Ovary (tissue), 9 donors: ENCODE data around the gene SLC19A2. TPM values are rescaled to one million over a fixed set of nuclear protein-coding genes. Genes with fewer than 3 reads are reported as not detected.

Experiments
- DNase-seq, 5 donors: peaks; one replicate each; pipeline ENCODE4 v3.0.0-alpha.2; 2019 to 2020
- H3K27ac ChIP-seq, 2 donors: fragments of 200-600 bp; one replicate each; pipeline versions ENCODE4 v1.5.1 to v1.8.0; 2019 to 2022
- H3K27me3 ChIP-seq: fragments of 200-600 bp; one replicate; pipeline ENCODE4 v1.8.0; 2022
- H3K36me3 ChIP-seq: fragments of 200-600 bp; sonication (generic); one replicate; pipeline ENCODE4 v1.5.1; 2019
- H3K4me1 ChIP-seq: one replicate; pipeline ENCODE4 v1.8.1; 2013; ENCODE audit warnings: mild to moderate bottlenecking, moderate library complexity; ENCODE audit not compliant: insufficient read depth
- H3K4me3 ChIP-seq: fragments of 200-600 bp; sonication (generic); one replicate; pipeline ENCODE4 v1.5.1; 2017
- H3K9me3 ChIP-seq, 2 donors: fragments of 200-600 bp in 1 of 2; sonication (generic) in 1 of 2; one replicate each; pipeline versions ENCODE4 v1.5.1 to v1.8.1; 2013 to 2019; ENCODE audit warnings: mild to moderate bottlenecking in 1 of 2, moderate library complexity in 1 of 2
- EP300 ChIP-seq: sonication (generic); formaldehyde crosslinking; IDR thresholded peaks from one replicate; pipeline ENCODE4 v1.6.1; 2017; ENCODE audit warnings: antibody characterized with exemption
- POLR2A ChIP-seq: fragments of 450-650 bp; IDR thresholded peaks from one replicate; pipeline ENCODE4 v1.6.1; 2017; ENCODE audit warnings: antibody characterized with exemption, mild to moderate bottlenecking, moderate library complexity
- WGBS, 3 donors: extraction: QIAGEN DNeasy Blood & Tissue Kit in 1 of 3; methylation state at CpG; one replicate each; pipeline versions ENCODE4 v1.1.5 to v1.1.7; 2013 to 2017; 5-methylcytosine and 5-hydroxymethylcytosine counted together
- intact Hi-C, 4 donors: fragments of 100-400 bp; cut with DNase I; formaldehyde crosslinking; loops; one replicate each; pipeline versions ENCODE4 v1.11.0 to v1.15.1; 2022 to 2023
- polyA plus RNA-seq, 2 donors: library from polyadenylated mRNA; stranded (reverse); fragments of 200-250 nt in 1 of 2; fragments of 350-450 nt in 1 of 2; fragmentation: Illumina TruSeq in 1 of 2; extraction: RNeasy Lipid Tissue Mini Kit (QIAGEN cat#74804) in 1 of 2; gene quantifications; one replicate each; pipeline ENCODE4 v1.2.3, GENCODE V29; 2013 to 2014
- total RNA-seq, 7 donors: library from RNA; depleted of rRNA in 2 of 7; stranded (reverse); fragments of >200 nt in 2 of 7; fragmentation: NEBNext Ultra II Directional in 3 of 7; extraction: Animal tissue kit (Norgen Biotek cat#: 25700) in 3 of 7; gene quantifications; one replicate each; pipeline versions ENCODE4 v1.1.0 to v1.2.4, GENCODE V29; 2016 to 2023
- TF ChIP-seq, protein P1 (sequence below), 3 donors: fragments of 450-650 bp in 2 of 3; fragments of 200-600 bp in 1 of 3; IDR thresholded peaks; one replicate each; pipeline versions ENCODE4 v1.5.1 to v1.8.0; 2016 to 2022; ENCODE audit warnings: antibody characterized with exemption in 3 of 3, mild to moderate bottlenecking in 1 of 3
- donor health status: DM: no; HTN: no; CAD: no; lungs with moderate emphysema.
- donor health status: DM: no; HTN: no; CAD: no.
- donor health status: Bipolar disorder and iron deficiency.
- donor health status: DM: yes; HTN: yes; CAD: no.
- donor health status: DM: no; HTN: no; CAD: no.
- donor health status: DM: yes; HTN: yes; CAD: no.

The SLC19A2 gene
- total and polyA plus RNA-seq, 9 donors, result 6.5 to 28.6 (median 10.7) TPM

DNA sequence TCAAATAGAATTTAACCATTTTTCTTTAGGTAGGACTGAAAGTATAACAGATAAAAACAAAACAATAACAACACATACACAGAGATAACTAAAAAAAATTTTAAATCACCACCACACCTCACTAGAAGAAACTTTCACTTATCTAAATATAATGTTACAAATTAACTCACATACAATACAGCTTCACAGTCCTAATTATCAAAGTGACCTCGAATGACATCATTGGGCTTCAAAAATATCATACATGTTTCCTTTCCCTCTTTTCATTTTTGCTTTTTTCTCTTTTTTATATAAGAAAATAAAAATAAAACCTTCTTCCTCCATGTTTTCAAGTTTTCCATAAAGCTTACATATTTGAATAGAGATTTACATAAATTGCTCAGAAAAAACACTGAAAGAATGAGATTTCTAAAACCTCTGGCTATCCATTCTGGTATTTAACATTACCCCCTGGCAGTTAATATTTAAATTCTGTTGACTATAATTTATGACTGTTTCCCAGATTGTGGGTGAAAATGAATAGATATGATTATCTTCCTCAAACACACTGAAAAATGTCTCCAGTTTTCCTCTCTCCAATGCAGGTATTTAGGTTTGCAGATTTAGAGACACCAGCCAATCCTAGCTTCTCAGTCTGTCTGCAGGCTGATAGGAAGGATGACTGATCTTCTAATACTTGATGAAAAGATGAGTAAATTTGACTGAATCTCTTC is 40.5 kb upstream of the SLC19A2 start:
- intact Hi-C loops, result no loop called here
- no peaks in the 10 kb centered on the region for H3K36me3 ChIP-seq
- H3K27ac ChIP-seq, result no peak overlapping the region
- WGBS, 3 donors, result 84 to 90% (median 87%) methylated on average over 1 of the region's 1 CpG
- no peaks in the 10 kb centered on the region for H3K9me3 ChIP-seq
- TF ChIP-seq POLR2A (no peak), EP300 (no peak)
- TF ChIP-seq, protein P1, sequence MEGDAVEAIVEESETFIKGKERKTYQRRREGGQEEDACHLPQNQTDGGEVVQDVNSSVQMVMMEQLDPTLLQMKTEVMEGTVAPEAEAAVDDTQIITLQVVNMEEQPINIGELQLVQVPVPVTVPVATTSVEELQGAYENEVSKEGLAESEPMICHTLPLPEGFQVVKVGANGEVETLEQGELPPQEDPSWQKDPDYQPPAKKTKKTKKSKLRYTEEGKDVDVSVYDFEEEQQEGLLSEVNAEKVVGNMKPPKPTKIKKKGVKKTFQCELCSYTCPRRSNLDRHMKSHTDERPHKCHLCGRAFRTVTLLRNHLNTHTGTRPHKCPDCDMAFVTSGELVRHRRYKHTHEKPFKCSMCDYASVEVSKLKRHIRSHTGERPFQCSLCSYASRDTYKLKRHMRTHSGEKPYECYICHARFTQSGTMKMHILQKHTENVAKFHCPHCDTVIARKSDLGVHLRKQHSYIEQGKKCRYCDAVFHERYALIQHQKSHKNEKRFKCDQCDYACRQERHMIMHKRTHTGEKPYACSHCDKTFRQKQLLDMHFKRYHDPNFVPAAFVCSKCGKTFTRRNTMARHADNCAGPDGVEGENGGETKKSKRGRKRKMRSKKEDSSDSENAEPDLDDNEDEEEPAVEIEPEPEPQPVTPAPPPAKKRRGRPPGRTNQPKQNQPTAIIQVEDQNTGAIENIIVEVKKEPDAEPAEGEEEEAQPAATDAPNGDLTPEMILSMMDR (IDR thresholded peaks at IDR 0.05), result no peak
- H3K4me3 ChIP-seq, result no peak overlapping the region
- no peak for DNase-seq
- H3K4me1 ChIP-seq, result no peaks in the 10 kb centered on the region
- no peaks in the 10 kb centered on the region for H3K27me3 ChIP-seq

DNA sequence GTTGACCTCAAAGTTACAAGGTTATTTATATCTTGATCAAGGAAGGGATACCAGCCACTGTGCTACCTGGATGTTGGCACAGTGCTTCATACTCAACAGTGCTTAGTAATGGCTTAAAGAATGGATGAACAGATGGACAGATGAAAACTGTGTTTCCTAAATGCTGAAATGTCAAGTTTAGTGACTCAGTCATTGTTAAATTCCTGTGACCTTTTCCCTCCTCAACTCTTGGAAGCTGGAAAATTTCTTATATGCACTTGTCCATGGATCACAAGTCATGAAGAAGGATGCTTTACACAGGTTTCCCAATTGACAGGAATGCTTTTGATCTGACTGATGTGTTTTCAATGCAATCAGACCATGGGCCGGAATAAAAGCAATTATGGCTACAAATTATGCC is 39.6 kb upstream of the SLC19A2 start:
- Histone ChIP-seq H3K27ac (no peak overlapping the region), H3K36me3 (no peaks in the 10 kb centered on the region), H3K4me3 (no peak overlapping the region), H3K9me3 (no peaks in the 10 kb centered on the region), H3K4me1 (no peaks in the 10 kb centered on the region), H3K27me3 (no peaks in the 10 kb centered on the region)
- intact Hi-C loops, result no loop called here
- WGBS, 3 donors, result 85 to 96% (median 88%) methylated on average over 1 of the region's 1 CpG
- no peak for DNase-seq
- TF ChIP-seq, protein P1 (IDR thresholded peaks at IDR 0.05), result no peak
- TF ChIP-seq POLR2A, result no peak
- no peak for TF ChIP-seq EP300

DNA sequence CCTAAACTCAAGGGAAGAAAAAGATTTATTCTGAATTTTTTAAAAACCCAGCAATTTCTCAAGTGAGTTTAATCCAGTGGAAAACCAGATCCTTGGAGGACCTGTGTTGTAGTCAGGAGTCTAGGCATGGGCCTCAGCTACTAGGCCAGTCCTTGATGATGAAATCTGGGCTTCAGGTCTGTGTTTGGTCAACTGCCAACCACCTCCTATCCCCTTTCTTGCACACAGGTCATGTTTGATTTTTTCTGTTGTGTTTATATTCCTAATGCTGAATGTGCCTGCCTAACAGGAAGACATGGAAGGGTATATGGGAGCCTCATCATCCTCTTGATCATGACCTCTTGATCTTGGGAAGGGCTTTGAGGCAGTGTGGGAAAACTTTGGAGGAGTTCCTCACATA is 38.2 kb upstream of the SLC19A2 start:
- H3K36me3 ChIP-seq, result no peaks in the 10 kb centered on the region
- intact Hi-C loops, result no loop called here
- no peaks in the 10 kb centered on the region for H3K4me1 ChIP-seq
- no peak overlapping the region for H3K4me3 ChIP-seq
- no peaks in the 10 kb centered on the region for H3K27me3 ChIP-seq
- no peak overlapping the region for H3K27ac ChIP-seq
- H3K9me3 ChIP-seq, result no peaks in the 10 kb centered on the region
- no peak for DNase-seq
- TF ChIP-seq, protein P1 (IDR thresholded peaks at IDR 0.05), result no peak
- TF ChIP-seq POLR2A (no peak), EP300 (no peak)

DNA sequence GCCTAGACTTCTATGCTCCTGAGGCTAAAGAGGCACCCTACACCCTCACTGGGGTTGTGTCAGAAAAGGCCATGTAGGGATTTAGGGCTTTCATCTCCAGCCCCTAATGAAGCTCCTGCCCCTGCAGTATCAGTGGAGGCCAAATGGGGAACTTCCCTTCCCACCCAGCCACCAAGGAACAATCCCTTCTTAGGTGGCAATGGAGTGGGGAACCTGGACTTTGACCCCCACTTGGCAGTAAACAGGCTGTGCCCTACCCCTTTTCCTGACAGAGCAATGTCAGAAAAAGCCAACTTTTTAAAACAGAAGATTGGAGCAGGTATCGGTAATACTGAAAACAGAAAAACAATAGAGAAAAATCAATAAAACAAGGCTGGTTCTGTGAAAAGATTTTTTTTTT is 35.5 kb upstream of the SLC19A2 start:
- Histone ChIP-seq H3K36me3 (no peaks in the 10 kb centered on the region), H3K4me3 (no peak overlapping the region), H3K9me3 (no peaks in the 10 kb centered on the region), H3K27ac (no peak overlapping the region), H3K4me1 (no peaks in the 10 kb centered on the region), H3K27me3 (no peaks in the 10 kb centered on the region)
- intact Hi-C loops, result no loop called here
- no peak for DNase-seq
- no peak for TF ChIP-seq EP300
- no peak for TF ChIP-seq POLR2A
- TF ChIP-seq, protein P1 (IDR thresholded peaks at IDR 0.05), result no peak
- 95 to 100% (median 97%) methylated on average over 1 of the region's 1 CpG for WGBS, 3 donors
